ENCODE results near the gene LDAH. TPM values are rescaled to one million over a fixed set of nuclear protein-coding genes. Genes with fewer than 3 reads are reported as not detected.
"Not testable (repeated sequence)": the region's sequence is repeated elsewhere in the genome, so short reads cannot be mapped to it uniquely, and the experiment has no call there.

LDAH gene
- total RNA-seq, 2 donors from 2014 or later = 6.6 to 9.0 TPM

DNA sequence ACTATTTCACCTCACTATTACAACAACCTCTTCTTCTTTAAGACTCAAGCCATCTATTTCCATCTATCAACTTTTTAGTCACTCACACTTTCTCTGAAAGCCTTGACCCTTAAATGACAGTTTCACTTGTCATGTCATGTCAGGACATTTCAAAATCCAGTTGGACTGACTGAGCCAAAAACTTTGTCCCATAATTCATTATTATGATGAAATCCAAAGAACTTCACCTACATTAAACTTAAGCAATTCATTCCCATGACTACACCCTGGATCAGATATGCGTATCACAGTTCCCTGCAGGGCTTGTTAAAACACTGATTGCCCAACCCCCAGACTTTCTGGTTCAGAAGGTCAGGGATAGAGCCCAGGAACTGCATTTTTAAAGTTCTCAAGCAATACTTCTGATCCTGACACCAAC lies 26.5 kb downstream of the LDAH start:
- no peak for DNase-seq
- peak; percentile 44 to 65 for ATAC-seq
- intact Hi-C loops (cut with DNase I) = no loop called here

DNA sequence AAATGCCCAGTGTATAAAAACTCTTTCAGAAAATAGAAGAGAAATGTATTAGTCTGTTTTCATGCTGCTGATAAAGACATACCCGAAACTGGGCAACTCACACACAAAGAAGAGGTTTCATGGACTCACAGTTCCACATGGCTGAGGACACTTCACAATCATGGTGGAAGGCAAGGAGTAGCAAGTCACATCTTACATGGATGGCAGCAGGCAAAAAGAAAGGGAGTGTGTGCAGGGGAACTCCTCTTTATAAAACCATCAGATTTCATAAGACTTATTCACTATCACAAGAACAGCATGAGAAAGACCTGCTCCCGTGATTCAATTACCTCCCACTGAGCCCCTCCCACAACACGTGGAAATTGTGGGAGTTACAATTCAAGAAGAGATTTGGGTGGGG lies 29.0 kb downstream of the LDAH start:
- ATAC-seq; DNase-seq; intact Hi-C loops (cut with DNase I): not testable (repeated sequence)

DNA sequence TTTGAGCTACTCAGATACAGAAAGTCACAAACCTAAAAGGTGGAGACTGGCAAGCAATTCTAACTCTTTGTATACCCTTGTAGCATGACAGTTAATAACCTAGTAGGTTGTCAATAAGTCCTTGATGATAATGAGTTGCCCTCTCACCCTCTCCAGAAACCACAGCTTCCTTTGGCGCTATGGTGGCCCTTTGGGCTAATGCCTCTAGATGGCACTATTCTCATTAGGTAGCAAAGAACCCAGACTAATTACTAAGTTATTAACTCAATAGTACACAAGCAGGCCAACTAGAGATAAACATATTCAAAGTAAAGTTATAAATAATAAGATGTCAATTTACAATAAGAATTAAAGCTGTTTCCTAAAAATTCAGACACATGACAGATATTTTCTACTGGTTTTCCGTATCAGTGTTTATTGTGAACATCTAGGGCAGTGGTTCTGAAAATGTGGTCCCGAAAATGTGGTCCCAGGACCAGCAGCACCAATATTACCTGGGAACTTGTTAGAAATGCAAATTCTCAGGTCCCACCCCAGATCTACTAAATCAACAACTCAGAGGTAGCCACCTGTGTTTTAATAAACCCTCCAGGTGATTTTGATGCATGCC lies 41.1 kb downstream of the LDAH start:
- ATAC-seq (no peak), DNase-seq (no peak)
- intact Hi-C loops (cut with DNase I) = loop anchor here (5.0 to 10.0 kb wide), 2 partner anchors 181 to 183 kb away; no protein-coding TSS in a partner anchor

DNA sequence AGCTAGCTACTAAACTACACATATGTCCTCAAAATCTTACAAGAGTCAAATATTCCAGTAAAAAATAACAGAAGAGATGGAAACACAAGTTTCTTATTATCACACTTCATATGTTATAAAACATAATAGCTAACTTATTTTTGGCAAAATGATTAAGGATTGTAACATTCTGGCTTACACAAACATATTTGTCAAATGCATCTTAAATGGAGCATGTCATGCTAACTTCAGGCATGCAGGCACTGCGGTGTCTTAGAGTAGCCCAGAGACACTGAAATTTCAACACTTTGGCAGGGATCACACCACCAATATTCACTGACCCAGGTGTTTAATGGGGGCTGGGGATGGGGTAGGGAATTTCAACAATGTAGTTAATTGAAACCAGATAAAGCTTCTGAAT lies 51.6 kb downstream of the LDAH start:
- DNase-seq = no peak
- intact Hi-C loops (cut with DNase I) = no loop called here
- no peak for ATAC-seq

DNA sequence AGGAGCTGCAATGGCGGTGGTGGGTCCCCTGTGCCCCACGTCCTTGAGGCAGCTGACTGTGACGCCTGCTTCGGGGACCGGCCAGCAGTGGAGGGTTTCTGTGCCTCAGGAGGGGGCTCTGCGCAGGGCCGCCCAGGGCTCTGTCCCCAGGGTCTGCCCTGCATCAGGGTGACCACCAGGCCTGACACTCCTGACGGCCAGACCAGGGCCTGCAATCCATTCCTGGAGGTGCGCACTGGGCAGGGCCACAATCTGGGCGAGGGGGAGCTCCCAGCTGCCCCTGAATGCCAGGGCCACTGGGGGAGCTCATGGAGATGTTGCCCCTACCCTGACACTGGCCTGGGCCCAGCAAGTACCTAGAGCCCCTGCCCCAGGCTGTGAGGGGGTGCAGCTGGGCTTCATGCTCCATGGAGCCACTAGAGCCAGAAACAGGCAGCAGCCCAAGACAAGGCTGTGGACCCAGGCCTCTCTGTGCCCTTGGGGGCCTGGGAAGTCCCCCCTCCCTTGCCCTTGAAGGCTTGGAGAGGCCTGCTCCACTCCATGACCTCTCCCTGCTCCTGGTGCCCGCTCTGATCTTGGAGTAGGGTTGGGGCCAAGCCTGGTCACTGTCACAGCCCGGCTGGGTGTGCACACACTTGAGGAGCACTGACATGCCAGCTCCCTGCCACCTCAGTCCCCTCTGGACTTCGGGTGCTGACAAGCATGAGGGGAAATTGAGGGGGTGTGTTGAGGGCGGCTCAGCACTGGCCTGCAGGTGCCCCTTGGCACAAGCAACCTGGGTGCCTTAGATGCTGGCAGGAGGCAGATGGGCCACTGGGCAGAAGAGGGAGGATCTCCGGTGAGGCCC lies 55.9 kb downstream of the LDAH start:
- ATAC-seq = no peak
- intact Hi-C loops (cut with DNase I) = no loop called here

DNA sequence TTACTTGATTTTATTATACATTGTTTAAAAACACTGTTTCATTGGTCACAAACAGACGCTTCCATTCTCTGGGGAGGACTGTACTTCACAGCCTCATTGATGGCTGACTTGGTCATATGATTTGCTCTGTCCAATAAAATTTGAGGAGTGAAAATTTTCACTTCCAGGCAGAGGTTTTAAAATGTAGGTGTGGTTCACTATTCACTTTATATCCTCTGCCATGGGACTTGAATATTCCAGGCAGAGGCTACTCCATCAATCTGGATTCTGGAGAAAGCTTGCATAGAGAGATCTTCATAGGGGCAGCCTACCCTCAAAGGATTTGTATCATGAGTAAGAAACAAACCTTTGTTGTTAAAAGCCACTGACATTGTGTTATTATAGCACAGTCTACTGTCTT lies 56.7 kb downstream of the LDAH start:
- no peak for ATAC-seq
- intact Hi-C loops (cut with DNase I) = no loop called here
- no peak for DNase-seq

More for the DNA sequence above, 55.9 kb downstream of the LDAH start:
- no peak for DNase-seq

DNA sequence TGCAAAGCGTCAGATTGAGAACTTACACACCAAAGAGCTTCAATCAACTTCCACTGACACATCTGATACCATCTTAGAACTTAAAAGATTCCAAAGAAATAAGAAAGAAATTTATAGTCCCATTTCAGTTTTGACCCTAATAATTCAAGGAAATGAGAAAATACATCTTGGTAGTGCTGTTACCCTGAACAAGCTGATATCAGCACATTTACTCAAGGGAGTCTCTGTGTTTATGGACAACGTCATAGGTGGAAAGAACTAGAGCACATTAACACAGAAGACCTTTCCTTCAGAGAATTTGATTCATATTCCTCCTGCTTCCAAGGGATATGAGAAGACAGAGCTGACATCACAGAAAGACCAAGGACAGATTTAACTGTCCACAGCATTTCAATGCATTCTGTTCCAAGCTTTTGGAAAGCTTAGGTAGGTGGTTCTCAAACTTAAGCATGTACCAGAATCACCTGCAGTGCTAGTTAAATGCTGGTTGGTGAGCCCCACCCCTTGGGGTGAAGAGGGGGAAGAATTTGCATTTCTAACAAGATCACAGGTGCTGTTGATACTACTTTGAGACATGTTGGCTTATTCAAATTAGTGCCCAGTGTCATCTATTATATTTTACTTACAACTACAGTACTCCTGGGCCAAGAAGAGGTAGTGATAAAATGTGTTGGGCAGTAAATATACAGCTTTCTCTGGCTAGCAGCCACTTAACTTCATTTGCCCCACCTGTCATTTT lies 59.8 kb downstream of the LDAH start:
- ATAC-seq = no peak
- intact Hi-C loops (cut with DNase I) = no loop called here
- no peak for DNase-seq

DNA sequence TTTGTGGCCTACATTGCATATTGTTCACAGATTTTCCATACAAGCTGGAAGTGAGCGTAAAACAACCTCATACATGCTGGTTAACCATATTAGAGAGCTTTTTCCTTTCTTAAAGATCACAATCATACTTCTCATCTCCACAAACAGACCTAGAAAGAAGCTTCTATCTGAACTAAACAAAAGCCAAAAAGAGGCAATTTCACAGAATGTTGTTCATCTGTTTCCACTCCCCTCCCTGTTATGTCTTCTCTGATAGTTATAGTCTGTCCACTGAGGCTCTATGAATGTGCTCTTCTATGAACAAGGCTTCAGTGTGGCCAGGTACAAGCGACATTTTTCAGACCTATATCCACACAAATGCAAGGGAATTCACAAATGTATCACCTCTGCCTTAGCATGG lies 63.4 kb downstream of the LDAH start:
- DNase-seq (no peak), ATAC-seq (no peak)
- intact Hi-C loops (cut with DNase I) = no loop called here

DNA sequence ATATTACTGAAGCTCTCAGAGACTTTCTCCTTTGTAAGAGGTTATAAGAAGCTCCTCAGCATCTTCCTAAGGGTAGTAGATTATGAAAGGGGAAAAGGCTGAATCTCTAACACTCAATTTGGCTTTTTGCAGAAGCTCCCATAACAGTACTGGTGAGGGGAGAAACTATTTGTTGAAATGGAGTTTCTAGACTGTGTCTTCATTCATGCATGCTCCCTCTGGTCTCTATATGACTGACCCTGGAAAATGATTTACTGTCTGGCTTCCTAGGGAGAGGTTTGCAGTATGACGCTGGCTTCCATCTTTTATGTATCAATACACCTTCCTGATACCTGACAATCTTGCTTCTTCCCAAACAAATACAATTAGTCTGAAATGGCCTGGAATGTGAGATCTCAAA lies 63.9 kb downstream of the LDAH start:
- intact Hi-C loops (cut with DNase I) = no loop called here
- DNase-seq = no peak
- ATAC-seq = no peak

DNA sequence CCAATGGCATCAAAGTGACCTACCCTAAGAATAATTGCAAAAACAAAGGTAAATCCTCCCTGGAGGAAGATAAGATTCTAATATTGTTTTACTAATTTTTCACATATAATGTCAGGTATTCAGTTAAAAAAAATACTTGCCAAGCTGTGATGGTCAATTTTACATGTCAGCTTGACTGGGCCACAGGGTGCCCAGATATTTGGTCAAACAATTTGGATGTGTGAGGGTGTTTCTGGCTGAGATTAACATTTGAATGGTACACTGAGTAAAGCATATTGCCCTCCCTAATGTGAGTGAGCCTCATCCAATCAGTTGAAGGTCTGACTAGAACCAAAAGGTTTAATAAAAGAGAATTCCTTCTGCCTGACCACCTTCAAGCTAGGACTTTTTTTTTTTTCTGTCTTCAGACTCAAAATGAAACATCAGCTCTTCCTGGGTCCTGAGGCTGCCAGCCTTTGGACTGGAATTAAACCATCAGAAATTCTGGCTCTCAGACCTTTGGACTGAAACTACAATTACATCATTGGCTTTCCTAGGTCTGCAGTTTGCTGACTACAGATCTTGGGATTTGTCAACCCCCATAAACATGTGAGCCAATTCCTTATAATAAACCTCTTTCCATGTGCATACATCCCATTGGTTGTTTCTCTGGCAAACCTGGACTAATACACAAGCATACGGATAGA lies 65.4 kb downstream of the LDAH start:
- DNase-seq (no peak), ATAC-seq (no peak)
- intact Hi-C loops (cut with DNase I) = no loop called here

DNA sequence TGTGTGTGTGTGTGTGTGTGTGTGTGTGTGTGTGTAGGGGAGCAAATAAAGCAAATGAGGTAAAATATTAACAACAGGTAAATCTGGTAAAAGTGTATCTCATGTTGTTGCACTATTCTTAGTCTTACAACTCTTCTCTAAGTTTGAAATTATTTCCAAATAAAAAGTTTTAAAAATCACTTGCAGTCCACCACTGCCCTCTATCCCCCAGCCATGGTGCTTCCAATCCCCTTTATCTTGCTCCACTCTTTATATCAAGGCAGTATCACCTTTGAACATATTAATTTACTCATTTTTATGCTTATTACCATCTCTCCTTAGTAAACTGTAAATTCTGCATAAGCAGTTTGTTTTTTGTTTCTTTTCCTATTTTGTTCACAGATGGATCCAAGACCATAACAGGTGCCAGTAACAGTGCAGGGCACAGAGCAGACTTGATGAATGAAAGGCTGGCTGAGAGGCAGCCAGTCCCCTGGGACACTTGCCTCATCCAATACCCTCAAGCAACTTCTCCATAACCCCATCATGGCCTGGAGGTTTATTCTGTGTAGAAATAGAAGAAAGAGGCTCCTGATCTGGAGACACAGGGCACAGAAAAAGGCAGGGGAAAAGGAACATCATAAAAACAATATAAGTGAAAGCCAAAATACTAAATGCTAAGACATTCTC lies 67.6 kb downstream of the LDAH start:
- intact Hi-C loops (cut with DNase I) = no loop called here
- ATAC-seq = peak in 1 of 2 donors; percentile 38
- DNase-seq = no peak

DNA sequence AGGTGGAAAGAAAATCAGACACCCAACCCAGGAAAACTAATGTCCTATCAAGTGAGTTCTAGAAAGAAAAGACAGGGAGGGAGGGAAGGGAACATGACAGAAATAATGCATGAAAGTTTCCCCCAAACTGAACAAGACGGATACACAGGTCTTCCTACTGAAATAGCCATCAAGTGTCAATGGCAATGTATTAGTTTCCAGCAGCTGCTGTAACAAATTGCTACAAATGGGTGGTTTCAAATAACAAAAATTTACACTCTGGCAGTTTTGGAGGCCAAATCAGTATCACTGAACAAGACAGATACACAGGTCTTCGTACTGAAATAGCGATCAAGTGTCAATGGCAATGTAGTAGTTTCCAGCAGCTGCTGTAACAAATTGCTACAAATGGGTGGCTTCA lies 70.6 kb downstream of the LDAH start:
- intact Hi-C loops (cut with DNase I) = no loop called here
- DNase-seq (no peak), ATAC-seq (no peak)

DNA sequence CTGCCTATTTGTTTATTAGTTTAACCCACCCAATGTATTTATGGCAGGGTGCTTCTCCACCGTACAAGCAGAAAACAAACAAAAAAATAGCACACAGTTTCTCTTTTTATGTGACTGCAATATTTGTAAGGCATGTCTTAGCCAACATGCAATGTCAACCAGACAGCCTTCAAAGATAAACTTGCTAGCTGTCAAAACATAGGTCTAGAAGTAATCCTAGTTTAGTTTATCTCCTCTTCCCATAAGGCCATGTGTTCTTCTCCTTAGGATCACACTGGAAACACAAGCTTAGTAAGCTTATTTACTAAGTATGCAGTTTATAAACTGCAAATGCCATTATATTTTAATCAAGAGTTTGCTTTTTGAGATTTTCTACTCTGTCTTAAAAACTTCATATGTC lies 75.6 kb downstream of the LDAH start:
- intact Hi-C loops (cut with DNase I) = no loop called here
- ATAC-seq (no peak), DNase-seq (no peak)

DNA sequence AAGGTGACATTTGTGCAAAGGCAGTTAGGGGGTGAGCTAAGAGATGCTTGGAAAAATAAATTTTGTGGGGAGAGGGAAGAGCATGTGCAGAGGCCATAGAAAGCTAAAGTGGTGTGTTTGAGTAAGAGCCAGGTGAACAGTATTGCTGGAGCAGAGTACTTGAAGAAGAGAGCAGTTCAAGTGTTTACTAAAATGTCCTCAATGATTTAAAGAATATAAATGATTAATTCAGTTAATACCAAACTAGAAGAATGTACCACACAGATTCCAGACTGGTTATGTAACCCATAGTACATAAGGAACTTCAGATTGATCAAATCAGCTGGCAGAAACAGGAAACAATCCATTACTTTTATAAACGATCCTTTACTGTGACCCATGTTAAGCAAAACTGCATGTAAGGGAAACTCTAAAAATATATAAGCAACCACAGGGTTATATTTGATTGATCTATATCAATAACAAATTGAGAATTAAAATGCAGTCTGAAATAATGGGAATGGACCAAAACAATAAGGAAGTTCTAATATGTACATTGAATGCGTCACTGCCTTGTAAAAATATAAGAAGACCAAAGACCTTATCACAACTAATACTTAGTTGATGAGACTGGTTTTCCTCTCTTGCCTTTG lies 76.9 kb downstream of the LDAH start:
- DNase-seq (no peak), ATAC-seq (no peak)
- intact Hi-C loops (cut with DNase I) = no loop called here

DNA sequence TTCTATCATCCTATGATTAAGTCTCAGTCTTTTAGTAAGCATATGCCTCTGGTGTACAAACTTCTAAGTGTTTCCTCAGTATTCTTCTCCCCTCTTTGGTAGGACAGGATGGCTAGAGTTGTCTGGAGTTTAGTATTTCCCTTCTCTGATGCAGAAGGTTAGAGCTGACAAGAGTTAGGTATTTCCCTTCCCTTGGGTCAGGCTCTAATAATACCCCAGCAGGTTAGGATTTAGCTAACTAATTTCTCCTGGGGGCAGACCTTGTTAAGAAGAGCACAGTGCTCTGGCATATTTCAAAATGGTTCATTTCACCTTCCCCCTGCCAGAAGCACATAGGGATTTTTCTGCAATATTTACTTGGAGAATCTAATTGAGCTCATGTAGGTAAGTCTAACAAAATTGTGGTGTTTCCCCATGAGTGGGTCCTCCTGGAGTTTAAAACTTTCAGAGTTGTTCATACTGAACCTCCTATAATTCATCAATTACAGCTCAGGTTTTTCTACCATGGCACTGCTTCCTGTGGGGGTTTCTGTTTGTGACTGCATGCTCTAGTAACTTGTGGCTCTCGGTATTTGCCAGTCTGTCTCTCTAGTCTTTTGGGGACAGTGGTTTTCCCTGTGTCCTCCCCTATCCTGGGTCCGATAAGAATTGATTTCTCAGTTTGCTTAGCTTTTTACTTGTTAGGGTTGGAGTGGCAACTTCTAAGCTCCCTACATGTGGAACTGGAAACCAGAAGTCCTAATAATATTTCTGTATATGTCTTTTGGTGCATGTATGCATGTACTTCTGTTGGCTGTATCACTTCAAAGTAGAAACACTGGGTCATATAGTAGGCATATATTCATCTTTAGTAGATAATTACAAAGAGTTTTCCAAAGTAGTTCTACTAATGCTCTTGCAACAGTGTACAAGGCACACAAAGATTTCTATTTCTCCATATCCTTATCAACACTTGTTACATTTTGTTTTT lies 78.2 kb downstream of the LDAH start:
- DNase-seq = no peak
- no peak for ATAC-seq
- intact Hi-C loops (cut with DNase I) = no loop called here

DNA sequence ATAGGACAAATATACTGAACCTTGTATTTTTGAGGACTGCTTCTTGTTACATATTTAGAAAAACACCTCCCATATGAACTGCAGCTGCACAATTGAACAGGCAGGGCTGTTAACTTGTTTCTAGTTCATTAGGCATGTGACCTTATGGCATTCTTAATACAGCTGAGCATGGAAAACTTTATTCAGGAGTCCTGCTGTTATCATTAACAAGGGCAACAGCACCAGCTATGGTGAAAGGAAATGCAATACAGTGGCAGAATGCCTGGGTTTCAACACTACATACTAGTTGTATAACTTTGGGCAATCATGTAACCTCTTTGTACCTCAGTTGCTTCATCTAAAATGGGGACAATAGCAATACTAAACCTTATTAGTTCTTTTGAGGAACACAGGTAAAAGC lies 84.1 kb downstream of the LDAH start:
- DNase-seq = no peak
- intact Hi-C loops (cut with DNase I) = no loop called here
- peak in 1 of 2 donors; percentile 55 for ATAC-seq

DNA sequence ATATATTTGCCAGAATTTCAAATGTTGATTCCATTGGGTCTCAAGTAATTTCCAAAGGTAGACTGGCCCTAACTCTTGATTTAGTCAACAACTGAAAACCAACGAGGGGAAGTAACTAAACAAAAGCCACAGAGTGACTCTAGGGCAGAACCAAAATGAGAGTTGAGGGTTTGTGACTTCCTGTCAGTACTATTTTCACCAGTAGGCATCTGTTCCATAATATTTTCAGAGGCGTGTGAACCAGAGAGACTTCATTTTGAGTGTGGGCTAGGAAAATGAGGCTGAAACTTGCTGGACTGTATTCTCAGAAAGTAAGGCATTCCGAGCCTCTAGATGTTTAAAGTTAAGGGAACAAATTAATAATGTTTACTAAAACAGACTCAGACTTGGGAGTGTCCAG lies 85.4 kb downstream of the LDAH start:
- ATAC-seq = no peak
- DNase-seq = no peak
- intact Hi-C loops (cut with DNase I) = no loop called here
